B cell (primary cell): ENCODE data around the gene PGM5. TPM values are rescaled to one million over a fixed set of nuclear protein-coding genes. Genes with fewer than 3 reads are reported as not detected.

Source experiments
- ATAC-seq: fragments of 200-7000 bp; cut with Tn5 transposase; one replicate; pipeline ENCODE4 v1.10.0; 2021; ENCODE audit warnings: low read depth, mild to moderate bottlenecking, moderate number of reproducible peaks, moderate library complexity
- CTCF ChIA-PET: fragments of 350-600 bp; sonication (Branson Sonifier 250); formaldehyde crosslinking; loops from one replicate; lab custom pipeline; 2021; ENCODE audit warnings: antibody characterized with exemption, inconsistent platforms; lab: Charles Lee
- POLR2A ChIA-PET: fragments of 350-600 bp; sonication (Branson Sonifier 250); formaldehyde crosslinking; loops from one replicate; lab custom pipeline; 2021; ENCODE audit warnings: antibody characterized with exemption; lab: Charles Lee
- DNase-seq: peaks from one replicate; pipeline ENCODE4 v3.0.0; 2013
- H2AFZ ChIP-seq: 2 replicates; pipeline ENCODE4 v1.6.1; 2012; ENCODE audit warnings: mild to moderate bottlenecking, low read depth, low read length; ENCODE audit not compliant: insufficient read depth, poor library complexity, severe bottlenecking
- H3K27ac ChIP-seq, 2 donors: 1 replicate in 1 of 2; 2 replicates in 1 of 2; pipeline ENCODE4 v1.5.1; 2012 to 2013; ENCODE audit warnings: low read length in 2 of 2, mild to moderate bottlenecking in 2 of 2, moderate library complexity in 1 of 2
- H3K27me3 ChIP-seq, 4 experiments: fragments of 200-600 bp in 1 of 4; sonication (generic) in 1 of 4; replicated peaks in 1 of 4; 1 replicate in 2 of 4; 2 replicates in 2 of 4; pipeline versions ENCODE4 v1.6.1 to v1.7.0; 2013 to 2016; ENCODE audit warnings: low read length in 3 of 4, mild to moderate bottlenecking in 2 of 4, mixed read lengths in 1 of 4, moderate library complexity in 1 of 4; ENCODE audit not compliant: insufficient read depth in 4 of 4, control insufficient read depth in 3 of 4; ENCODE audit errors: control extremely low read depth in 1 of 4
- H3K36me3 ChIP-seq, 2 experiments: replicated peaks in 1 of 2; 1 replicate in 1 of 2; 2 replicates in 1 of 2; pipeline versions ENCODE4 v1.6.1 to v1.7.1; 2013; ENCODE audit warnings: low read length in 1 of 2; ENCODE audit not compliant: insufficient read depth in 2 of 2, control insufficient read depth in 1 of 2; ENCODE audit errors: control extremely low read depth in 1 of 2, extremely low read depth in 1 of 2
- H3K4me1 ChIP-seq, 2 donors: fragments of 200-600 bp in 1 of 2; sonication (generic) in 1 of 2; 1 replicate in 1 of 2; 2 replicates in 1 of 2; pipeline versions ENCODE4 v1.5.1 to v1.6.1; 2013 to 2017; ENCODE audit warnings: low read length in 2 of 2; ENCODE audit not compliant: control insufficient read depth in 2 of 2, insufficient read depth in 2 of 2
- H3K4me2 ChIP-seq: replicated peaks from 2 replicates; pipeline ENCODE3; 2012; ENCODE audit warnings: mild to moderate bottlenecking, low read depth, low read length; ENCODE audit not compliant: poor library complexity, severe bottlenecking
- H3K4me3 ChIP-seq, 5 experiments: fragments of 200-600 bp in 1 of 5; sonication (generic) in 1 of 5; 1 replicate in 3 of 5; 2 replicates in 2 of 5; pipeline versions ENCODE4 v1.5.1 to v1.7.0; 2011 to 2016; ENCODE audit warnings: low read length in 4 of 5, mild to moderate bottlenecking in 4 of 5, low read depth in 2 of 5, control low read depth in 1 of 5, moderate library complexity in 1 of 5; ENCODE audit not compliant: insufficient read depth in 1 of 5; ENCODE audit errors: control extremely low read depth in 1 of 5, extremely low read depth in 1 of 5
- H3K79me2 ChIP-seq: fragments of 200-600 bp; sonication (generic); one replicate; pipeline ENCODE4 v1.6.0; 2016; ENCODE audit warnings: low read length; ENCODE audit not compliant: control insufficient read depth, insufficient read depth
- H3K9ac ChIP-seq: fragments of 200-600 bp; sonication (generic); 2 replicates; pipeline ENCODE4 v1.6.1; 2017; ENCODE audit warnings: mild to moderate bottlenecking, low read length, moderate library complexity
- H3K9me3 ChIP-seq, 3 donors: one replicate each; pipeline versions ENCODE4 v1.6.1 to v1.7.1; 2013; ENCODE audit warnings: low read length in 2 of 3; ENCODE audit not compliant: control insufficient read depth in 2 of 3, insufficient read depth in 1 of 3; ENCODE audit errors: control extremely low read depth in 1 of 3
- H4K20me1 ChIP-seq: 2 replicates; pipeline ENCODE4 v1.6.0; 2012; ENCODE audit warnings: mild to moderate bottlenecking, low read length; ENCODE audit not compliant: insufficient read depth, control insufficient read depth, poor library complexity, severe bottlenecking
- H3K27ac Mint-ChIP-seq: one replicate; pipeline ENCODE4 v1.8.0; 2021; ENCODE audit warnings: mixed read lengths
- H3K27me3 Mint-ChIP-seq: one replicate; pipeline ENCODE4 v1.8.0; 2021; ENCODE audit warnings: mixed read lengths
- H3K4me1 Mint-ChIP-seq: one replicate; pipeline ENCODE4 v1.8.0; 2021; ENCODE audit warnings: mixed read lengths
- H3K4me3 Mint-ChIP-seq: one replicate; pipeline ENCODE4 v1.8.0; 2021; ENCODE audit warnings: mixed read lengths
- H3K9me3 Mint-ChIP-seq: one replicate; pipeline ENCODE4 v1.8.0; 2022; ENCODE audit warnings: mixed read lengths; ENCODE audit not compliant: insufficient read depth
- CTCF ChIP-seq: fragments of 200-600 bp; IDR thresholded peaks from one replicate; pipeline ENCODE4 v1.8.0; 2022; ENCODE audit warnings: antibody characterized with exemption, mild to moderate bottlenecking
- EZH2 ChIP-seq: IDR thresholded peaks from 2 replicates; pipeline ENCODE4 v1.6.1; 2012; ENCODE audit warnings: borderline replicate concordance, low read depth, mild to moderate bottlenecking, moderate library complexity, low read length; ENCODE audit not compliant: insufficient read depth, poor library complexity, severe bottlenecking
- WGBS: methylation state at CpG from one replicate; pipeline ENCODE4 v1.1.5; 2013; ENCODE audit warnings: missing lambda C conversion rate; ENCODE audit not compliant: insufficient coverage; 5-methylcytosine and 5-hydroxymethylcytosine counted together
- intact Hi-C: fragments of 100-400 bp; cut with micrococcal nuclease; formaldehyde crosslinking; loops from one replicate; pipeline ENCODE4 v1.10.0; 2022
- polyA plus RNA-seq: library from polyadenylated mRNA; depleted of rRNA; stranded (reverse); fragments of >200 nt; gene quantifications from 2 replicates; pipeline ENCODE4 v1.2.3, GENCODE V29; 2012
- total RNA-seq, 2 donors: library from RNA; stranded (reverse); fragments of 120-200 nt in 1 of 2; gene quantifications; 1 replicate in 1 of 2; 2 replicates in 1 of 2; pipeline versions ENCODE4 v1.2.3 to v1.2.4, GENCODE V29; 2013 to 2022

The PGM5 gene
- total and polyA plus RNA-seq, 2 donors (not counting 1 experiment from before 2014, with no cell fraction given) = not detected

DNA sequence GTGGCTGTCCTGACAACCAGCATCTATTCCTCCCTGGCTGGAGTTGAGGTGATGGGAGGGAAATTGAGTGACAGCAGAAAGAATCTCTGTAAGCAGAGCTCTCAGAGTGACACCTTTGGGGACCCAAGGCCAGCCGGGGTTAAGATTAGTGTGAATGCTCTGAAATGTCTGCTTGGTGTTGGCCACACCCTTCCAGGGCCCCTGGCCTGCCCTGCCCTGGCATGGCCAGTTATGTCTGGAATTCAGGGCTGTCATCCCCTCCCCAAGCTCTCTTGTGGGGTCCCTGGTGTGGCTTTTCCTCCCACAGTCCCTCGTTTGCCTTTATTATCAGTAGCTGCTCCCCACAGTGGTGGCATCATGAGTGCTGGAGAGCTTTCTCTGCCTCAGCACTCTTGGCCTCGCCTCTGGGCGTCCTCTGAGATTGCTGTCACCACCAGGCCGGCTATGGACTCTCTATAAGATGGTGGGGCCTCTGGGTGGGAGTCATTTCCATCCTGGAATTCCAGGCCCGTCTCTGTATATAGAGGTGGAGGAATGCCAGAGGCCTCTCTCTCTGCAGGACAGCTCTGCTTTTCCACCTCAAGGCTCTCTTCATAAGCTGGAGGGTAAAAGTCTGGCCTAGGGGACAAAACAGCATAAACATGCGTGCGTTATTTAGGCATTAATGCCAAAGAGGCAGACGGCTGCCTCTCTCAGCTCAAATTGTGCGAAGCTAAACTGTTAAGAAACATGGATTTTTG, 180.6 kb downstream of the PGM5 start:
- 92% methylated on average over 10 of the region's 10 CpGs for WGBS
- Histone ChIP-seq H3K36me3 (no peaks in the 10 kb centered on the region), H3K9ac (no peak overlapping the region), H3K27me3 (no peaks in the 10 kb centered on the region), H3K79me2 (no peaks in the 10 kb centered on the region), H3K4me2 (no peak overlapping the region), H4K20me1 (no peaks in the 10 kb centered on the region), H3K27ac (no peak overlapping the region), H2AFZ (no peak overlapping the region), H3K9me3 (no peaks in the 10 kb centered on the region), H3K4me1 (no peaks in the 10 kb centered on the region), H3K4me3 (no peak overlapping the region)
- Mint-ChIP-seq H3K9me3 (no peaks in the 10 kb centered on the region), H3K4me3 (no peak overlapping the region), H3K4me1 (peaks cover 5% of the 10 kb centered on the region), H3K27me3 (no peaks in the 10 kb centered on the region), H3K27ac (no peak overlapping the region)
- no peak for TF ChIP-seq CTCF
- TF ChIP-seq EZH2 = no peak
- DNase-seq = no peak
- intact Hi-C loops = no loop called here
- ATAC-seq = no peak
- CTCF ChIA-PET = no interaction called here
- POLR2A ChIA-PET = no interaction called here

- Histone ChIP-seq H3K9me3 (no peaks in the 10 kb centered on the region), H4K20me1 (no peaks in the 10 kb centered on the region), H3K4me2 (no peak overlapping the region), H3K27ac (no peak overlapping the region), H3K9ac (no peak overlapping the region), H3K27me3 (no peaks in the 10 kb centered on the region), H3K36me3 (no peaks in the 10 kb centered on the region), H2AFZ (no peak overlapping the region), H3K79me2 (no peaks in the 10 kb centered on the region), H3K4me1 (no peaks in the 10 kb centered on the region), H3K4me3 (no peak overlapping the region)
- DNase-seq = no peak
- no peak for ATAC-seq
- intact Hi-C loops = no loop called here
- POLR2A ChIA-PET = no interaction called here
- CTCF ChIA-PET = no interaction called here
- Mint-ChIP-seq H3K4me1 (peaks cover 5% of the 10 kb centered on the region), H3K27ac (no peak overlapping the region), H3K9me3 (no peaks in the 10 kb centered on the region), H3K27me3 (no peaks in the 10 kb centered on the region), H3K4me3 (no peak overlapping the region)
- TF ChIP-seq EZH2 (no peak), CTCF (no peak)
- 100% methylated on average over 1 of the region's 1 CpG for WGBS
Measured at GRCh38 chr9:68537616-68537880, 181.1 kb downstream of the PGM5 start.
